AG09319 (cell line): ENCODE measurements around the gene RPL36A.

Source experiments
- DNase-seq: peaks from one replicate; pipeline ENCODE4 v3.0.0-alpha.2; 2010; ENCODE audit warnings: low read depth; ENCODE audit errors: extremely low read depth
- TF ChIP-seq, protein P1 (sequence below): IDR thresholded peaks from 2 replicates; pipeline ENCODE4 v1.5.1; 2011; ENCODE audit warnings: low read depth, mild to moderate bottlenecking, inconsistent platforms, low read length, moderate library complexity

The RPL36A gene

DNA sequence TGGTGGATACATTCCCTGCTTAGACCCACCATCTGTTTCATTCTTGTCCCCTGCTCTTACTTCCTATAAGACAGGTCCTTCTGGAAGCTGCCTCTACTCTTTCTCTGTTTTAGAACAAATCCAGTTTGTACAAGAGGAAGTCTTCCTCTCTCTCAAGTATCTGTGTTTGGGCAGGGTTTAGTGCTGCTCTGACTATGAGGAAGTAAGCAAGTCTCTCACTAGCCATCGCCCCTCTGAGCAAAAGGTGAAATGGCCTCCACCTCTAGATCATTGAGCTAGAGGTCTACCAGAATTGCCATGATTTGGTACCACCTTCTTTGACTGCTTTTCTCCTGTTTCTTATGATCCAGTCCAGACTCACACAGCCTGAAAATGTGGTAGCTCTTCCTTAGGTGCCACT, 13.3 kb upstream of the RPL36A start:
- DNase-seq = no peak
- TF ChIP-seq, protein P1, sequence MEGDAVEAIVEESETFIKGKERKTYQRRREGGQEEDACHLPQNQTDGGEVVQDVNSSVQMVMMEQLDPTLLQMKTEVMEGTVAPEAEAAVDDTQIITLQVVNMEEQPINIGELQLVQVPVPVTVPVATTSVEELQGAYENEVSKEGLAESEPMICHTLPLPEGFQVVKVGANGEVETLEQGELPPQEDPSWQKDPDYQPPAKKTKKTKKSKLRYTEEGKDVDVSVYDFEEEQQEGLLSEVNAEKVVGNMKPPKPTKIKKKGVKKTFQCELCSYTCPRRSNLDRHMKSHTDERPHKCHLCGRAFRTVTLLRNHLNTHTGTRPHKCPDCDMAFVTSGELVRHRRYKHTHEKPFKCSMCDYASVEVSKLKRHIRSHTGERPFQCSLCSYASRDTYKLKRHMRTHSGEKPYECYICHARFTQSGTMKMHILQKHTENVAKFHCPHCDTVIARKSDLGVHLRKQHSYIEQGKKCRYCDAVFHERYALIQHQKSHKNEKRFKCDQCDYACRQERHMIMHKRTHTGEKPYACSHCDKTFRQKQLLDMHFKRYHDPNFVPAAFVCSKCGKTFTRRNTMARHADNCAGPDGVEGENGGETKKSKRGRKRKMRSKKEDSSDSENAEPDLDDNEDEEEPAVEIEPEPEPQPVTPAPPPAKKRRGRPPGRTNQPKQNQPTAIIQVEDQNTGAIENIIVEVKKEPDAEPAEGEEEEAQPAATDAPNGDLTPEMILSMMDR = no peak

DNA sequence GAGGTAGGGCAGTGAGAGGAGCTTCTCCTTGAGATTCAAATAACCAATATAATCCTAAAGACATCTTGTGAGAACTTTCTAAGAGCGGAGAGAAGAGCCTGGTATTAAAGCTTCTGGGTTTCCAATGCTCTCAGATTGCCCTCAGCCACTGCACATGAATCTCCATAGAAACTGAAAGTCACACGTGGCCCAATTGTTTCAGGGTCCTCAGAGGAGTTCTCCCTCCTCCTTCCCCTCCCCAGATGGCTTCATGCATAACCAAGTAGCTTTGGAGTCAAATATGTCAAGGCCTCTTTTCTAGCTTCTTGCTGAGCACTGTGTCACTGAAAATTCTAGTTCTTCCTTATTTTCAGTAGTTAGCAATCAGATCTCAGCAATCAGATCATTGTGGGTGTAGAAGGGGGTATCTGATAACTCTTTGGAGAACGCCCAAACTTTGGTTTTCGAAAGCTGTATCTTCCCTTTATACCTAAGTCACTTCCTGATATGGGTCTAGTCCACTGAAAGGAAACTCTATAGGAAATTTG, 7.1 kb upstream of the RPL36A start:
- TF ChIP-seq, protein P1 = no peak
- no peak for DNase-seq

DNA sequence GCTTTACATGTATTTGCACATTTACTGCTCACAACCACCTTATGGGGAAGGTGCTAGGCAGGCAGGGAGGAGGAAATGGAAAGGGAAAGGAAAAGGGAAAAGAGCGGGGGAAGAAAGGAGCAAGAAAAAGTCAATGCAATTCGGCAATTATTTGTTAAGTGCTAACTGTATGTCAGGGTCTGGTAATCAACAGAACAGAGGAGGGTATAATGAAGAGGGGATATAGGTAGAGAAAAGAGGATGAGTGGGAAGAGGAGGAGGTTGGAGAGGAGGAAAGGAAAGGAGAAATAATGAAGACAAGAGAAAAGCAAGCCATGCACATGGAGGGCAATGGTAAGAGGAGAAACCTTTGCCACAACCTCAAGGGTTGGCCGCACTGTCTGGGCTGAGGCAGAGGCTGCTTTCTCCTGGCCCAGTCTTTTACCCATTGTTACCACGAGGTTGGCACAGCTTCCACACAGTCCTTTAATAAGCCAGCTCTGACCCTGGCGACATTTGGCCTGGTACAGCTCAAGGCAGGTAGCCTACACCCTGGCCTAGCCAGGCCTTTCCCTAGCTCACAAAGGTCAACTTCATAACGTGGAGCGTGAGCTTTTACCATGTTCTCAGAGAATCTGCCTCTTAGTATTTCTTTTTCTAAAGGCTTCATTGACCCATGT, 5.7 kb upstream of the RPL36A start:
- TF ChIP-seq, protein P1 = no peak
- DNase-seq = no peak

DNA sequence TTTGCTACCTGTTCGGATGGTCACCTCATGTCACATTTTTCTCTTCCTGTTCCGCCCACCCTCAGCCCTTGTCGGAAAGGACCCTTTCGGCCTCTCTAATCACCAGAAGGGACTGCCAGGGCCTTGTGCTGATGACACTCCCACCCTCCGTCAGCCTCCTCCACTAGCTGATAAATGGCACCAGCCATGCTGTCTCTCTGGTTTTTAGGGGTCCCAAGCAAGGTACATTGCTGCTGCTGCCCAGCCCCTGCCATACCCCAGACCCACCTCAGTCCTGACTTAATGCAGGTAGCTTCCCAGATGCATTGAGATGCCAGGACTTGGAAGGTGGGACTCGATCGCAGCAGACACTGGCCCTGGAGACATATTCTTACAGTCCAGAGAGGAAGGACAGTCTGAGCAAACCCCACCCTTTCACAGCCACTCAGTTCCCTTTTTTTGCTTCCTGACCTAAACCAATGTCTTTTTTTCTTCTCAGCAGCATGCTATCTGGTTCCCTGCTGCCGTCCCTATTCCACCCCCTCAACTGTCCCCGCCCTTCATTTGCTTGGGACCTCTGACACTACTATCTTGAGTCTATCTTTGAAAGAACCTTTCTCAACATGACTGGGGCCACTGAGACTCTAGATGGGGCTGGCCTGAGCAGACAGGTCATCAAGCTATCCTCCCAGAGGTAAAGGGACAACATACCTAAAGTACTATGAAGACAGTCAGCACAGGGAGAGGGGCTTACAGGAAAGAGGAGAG, 4.8 kb upstream of the RPL36A start, which contains the start of gene BTK:
Gene BTK, minus strand, starts transcription at position 397 of the 747 bp plus-strand sequence. CDS start 10,907 bp downstream, outside the sequence.
- TF ChIP-seq, protein P1 = no peak
- no peak for DNase-seq

DNA sequence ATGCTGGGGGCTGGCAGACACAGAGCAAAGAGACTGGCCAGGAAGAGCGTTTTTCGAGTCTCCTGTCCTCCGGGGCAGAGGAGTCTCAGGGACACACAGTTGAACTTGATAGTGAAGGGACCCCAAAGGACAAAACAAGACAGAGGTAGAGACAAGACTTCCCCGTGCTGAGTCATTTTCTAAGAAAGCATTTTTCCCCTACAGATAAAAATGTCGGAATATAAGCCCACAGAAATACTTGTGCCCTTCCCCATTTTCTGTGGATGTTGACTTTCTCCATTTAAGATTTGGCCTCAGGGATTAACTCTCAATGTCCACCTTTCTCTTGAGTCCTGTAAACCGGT, 4.3 kb upstream of the RPL36A start:
- no peak for DNase-seq
- TF ChIP-seq, protein P1 = no peak

DNA sequence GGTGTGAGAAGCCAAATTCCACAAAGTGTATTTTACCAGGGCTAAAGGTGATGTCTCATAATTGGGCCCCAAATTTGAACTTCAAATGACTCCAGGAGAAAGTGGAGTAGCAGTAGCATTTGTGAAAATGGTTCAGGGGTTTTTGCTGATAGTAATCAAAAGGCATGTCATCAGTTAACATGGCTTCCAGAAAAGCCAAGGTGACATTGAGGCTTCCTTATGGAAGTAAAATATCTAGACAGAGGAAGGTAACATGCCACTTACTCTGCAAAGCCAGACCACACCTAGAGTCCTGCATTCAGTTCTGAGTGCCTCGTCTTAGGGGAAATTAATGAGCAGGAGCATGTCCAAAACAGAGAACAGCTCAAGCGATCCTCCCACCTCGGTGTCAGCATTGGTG, 2.2 kb upstream of the RPL36A start:
- TF ChIP-seq, protein P1 = no peak
- no peak for DNase-seq

DNA sequence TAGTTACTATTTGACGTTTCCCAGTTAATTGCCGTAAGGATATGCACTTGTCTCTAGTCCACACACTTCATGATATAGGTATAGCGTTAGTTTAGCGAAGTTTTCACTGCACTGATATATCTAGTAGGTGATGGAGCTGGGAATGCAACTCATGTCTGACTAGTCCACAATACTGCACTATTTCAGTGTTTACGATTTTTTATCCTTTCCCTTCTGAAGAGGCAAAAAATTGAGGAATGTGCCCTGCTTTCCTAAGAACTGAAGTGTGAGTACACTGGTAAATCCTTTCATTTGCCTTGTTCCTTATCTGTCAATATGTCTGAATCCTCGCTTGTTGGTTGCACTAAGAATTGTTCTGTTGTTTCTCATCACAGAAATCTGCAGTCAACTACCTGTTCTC, 1.0 kb downstream of the RPL36A start:
- TF ChIP-seq, protein P1 = no peak
- DNase-seq = no peak
